Activated CD4-positive, alpha-beta T cell treated with anti-CD3 and anti-CD28 coated beads, Interleukin-2, Interleukin-6, amounts not matched to agents 100 ng/mL and 50 ng/mL, durations not matched to agents 16 hours and 8 hours (primary cell): ENCODE results near the gene PIK3C2A.

Experiments
- DNase-seq: peaks from one replicate; pipeline ENCODE4 v3.0.0-alpha.2; 2020

PIK3C2A gene

DNA sequence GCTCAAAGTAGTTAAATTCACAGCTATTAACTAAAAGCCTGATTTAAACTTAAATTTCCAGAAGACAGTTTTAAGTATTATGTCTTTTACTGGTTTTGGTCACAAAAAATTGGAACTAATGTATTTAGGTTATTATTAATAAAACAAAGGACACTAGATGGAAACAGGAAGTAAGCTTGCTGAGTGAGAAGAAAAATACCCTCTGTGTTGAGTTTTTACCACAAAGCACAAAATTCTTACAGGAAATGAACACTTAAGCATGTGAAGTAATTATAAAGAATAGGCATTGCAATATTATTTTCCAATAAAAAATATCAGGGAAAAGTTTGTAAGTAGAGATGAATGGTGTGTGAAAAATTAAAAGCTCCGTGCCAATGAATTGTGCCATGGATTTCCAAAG lies 46.3 kb downstream of the PIK3C2A start:
- no peak for DNase-seq

DNA sequence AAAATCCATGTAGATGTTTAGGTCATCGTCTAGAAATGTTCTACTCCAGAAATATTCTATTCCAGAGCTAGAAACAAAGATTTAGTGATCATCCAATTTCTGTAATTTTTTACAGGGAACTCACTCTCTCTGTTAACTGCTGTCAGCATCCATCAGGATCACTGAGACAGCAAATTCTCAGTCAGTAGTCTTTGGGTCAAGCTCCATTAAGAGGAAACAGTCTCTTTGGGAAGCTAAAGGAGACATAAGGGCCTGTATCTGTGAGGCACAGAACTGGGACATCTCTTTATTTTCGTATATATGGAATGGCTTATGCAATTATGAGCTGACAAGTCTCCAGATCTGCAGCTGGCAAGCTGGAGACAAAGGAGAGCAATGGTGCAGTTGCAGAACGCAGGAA lies 48.3 kb downstream of the PIK3C2A start:
- DNase-seq, result no peak
